Posterior vena cava (tissue), 2 donors: ENCODE measurements around the gene PBRM1. TPM values are rescaled to one million over a fixed set of nuclear protein-coding genes. Genes with fewer than 3 reads are reported as not detected.
"Not testable (repeated sequence)": the region's sequence is repeated elsewhere in the genome, so short reads cannot be mapped to it uniquely, and the experiment has no call there.

Source experiments
- DNase-seq: peaks from one replicate; pipeline ENCODE4 v3.0.0-alpha.2; 2020; ENCODE audit warnings: low spot score
- intact Hi-C, 2 donors: fragments of 100-400 bp; cut with DNase I; formaldehyde crosslinking; loops; one replicate each; pipeline versions ENCODE4 v1.14.1 to v1.14.2; 2022 to 2023
- total RNA-seq, 2 donors: library from RNA; stranded (reverse); fragmentation: NEBNext Ultra II Directional; extraction: Animal tissue kit (Norgen Biotek cat#: 25700); gene quantifications; one replicate each; pipeline ENCODE4 v1.2.1, GENCODE V29; 2021
- donor health status: DM: yes; HTN: yes; CAD: no.
- donor health status: DM: yes; HTN: yes; CAD: no.

The PBRM1 gene
- total RNA-seq, 2 donors from 2014 or later = 63.8 to 78.1 TPM

- no peak for DNase-seq
Measured at GRCh38 chr3:52679199-52679538, 6.5 kb downstream of the PBRM1 start.

GRCh38 chr3:52678265-52679198 lies 7.2 kb downstream of the PBRM1 start:
- intact Hi-C loops = no loop called here
- DNase-seq = no peak

More at GRCh38 chr3:52679199-52679538, 6.5 kb downstream of the PBRM1 start:
- intact Hi-C loops = no loop called here

- intact Hi-C loops, DNase-seq: not testable (repeated sequence)
Measured at GRCh38 chr3:52676201-52676600, 9.5 kb downstream of the PBRM1 start.

- intact Hi-C loops = no loop called here
- DNase-seq = no peak
Measured at GRCh38 chr3:52671676-52672075, 14.0 kb downstream of the PBRM1 start.

GRCh38 chr3:52670621-52671521 lies 14.8 kb downstream of the PBRM1 start:
- DNase-seq = no peak
- intact Hi-C loops = no loop called here

GRCh38 chr3:52663098-52663497 lies 22.6 kb downstream of the PBRM1 start:
- no peak for DNase-seq
- intact Hi-C loops = no loop called here

GRCh38 chr3:52660046-52660445 lies 25.7 kb downstream of the PBRM1 start:
- DNase-seq = no peak
- intact Hi-C loops = no loop called here

GRCh38 chr3:52655895-52656294 lies 29.8 kb downstream of the PBRM1 start:
- intact Hi-C loops = no loop called here
- DNase-seq = no peak

- intact Hi-C loops = no loop called here
- no peak for DNase-seq
Measured at GRCh38 chr3:52651592-52651991, 34.1 kb downstream of the PBRM1 start.

- DNase-seq = no peak
- intact Hi-C loops = no loop called here
Measured at GRCh38 chr3:52650439-52650838, 35.3 kb downstream of the PBRM1 start.

- intact Hi-C loops = no loop called here
- DNase-seq = no peak
Measured at GRCh38 chr3:52649461-52650210, 36.1 kb downstream of the PBRM1 start.

- intact Hi-C loops = no loop called here
- DNase-seq = no peak
Measured at GRCh38 chr3:52645549-52645948, 40.2 kb downstream of the PBRM1 start.

GRCh38 chr3:52636673-52637072 lies 49.0 kb downstream of the PBRM1 start:
- intact Hi-C loops = no loop called here
- no peak for DNase-seq

GRCh38 chr3:52633786-52634185 lies 51.9 kb downstream of the PBRM1 start:
- no peak for DNase-seq
- intact Hi-C loops = no loop called here

GRCh38 chr3:52625041-52625440 lies 60.7 kb downstream of the PBRM1 start:
- intact Hi-C loops = no loop called here
- no peak for DNase-seq

GRCh38 chr3:52623234-52623792 lies 62.4 kb downstream of the PBRM1 start:
- no peak for DNase-seq
- intact Hi-C loops = no loop called here

GRCh38 chr3:52620580-52620979 lies 65.1 kb downstream of the PBRM1 start:
- no peak for DNase-seq
- intact Hi-C loops = no loop called here

- intact Hi-C loops = no loop called here
- DNase-seq = no peak
Measured at GRCh38 chr3:52615166-52615565, 70.5 kb downstream of the PBRM1 start.

- intact Hi-C loops = no loop called here
- no peak for DNase-seq
Measured at GRCh38 chr3:52614689-52615088, 71.0 kb downstream of the PBRM1 start.
